IMR-90 (cell line): Measurements from ENCODE around the gene FOXP1. TPM values are rescaled to one million over a fixed set of nuclear protein-coding genes. Genes with fewer than 3 reads are reported as not detected.

Experiments used
- ATAC-seq: fragments of 200-7000 bp; cut with Tn5 transposase; 2 replicates; pipeline ENCODE4 v1.9.1; 2020; ENCODE audit warnings: low read depth, mild to moderate bottlenecking, moderate library complexity
- BruUV-seq: library from RNA; stranded (reverse); fragments of 400-500 nt; replicated peaks from 2 replicates; lab custom pipeline; 2021; lab: Mats Ljungman, UMichigan
- CTCF ChIA-PET: fragments of 300-600 bp; formaldehyde crosslinking; extraction: SDS; loops from one replicate; lab custom pipeline; 2021; ENCODE audit warnings: antibody characterized with exemption; lab: Yijun Ruan, JAX
- POLR2A ChIA-PET: fragments of 300-600 bp; sonication (Branson Sonifier 250); formaldehyde crosslinking; loops from one replicate; lab custom pipeline; 2022; ENCODE audit warnings: antibody characterized with exemption; ENCODE audit not compliant: unreplicated experiment; lab: Charles Lee
- DNase-seq: peaks from one replicate; pipeline ENCODE4 v3.0.0; 2013
- H2AFZ ChIP-seq: replicated peaks from 2 replicates; pipeline ENCODE3; 2013; ENCODE audit warnings: low read length, mild to moderate bottlenecking; ENCODE audit not compliant: poor library complexity
- H2AK5ac ChIP-seq: 2 replicates; pipeline ENCODE4 v1.6.1; 2013; ENCODE audit warnings: low read depth, low read length, inconsistent platforms
- H2AK9ac ChIP-seq: replicated peaks from 2 replicates; pipeline ENCODE3; 2013; ENCODE audit warnings: mild to moderate bottlenecking, low read depth, low read length, moderate library complexity; ENCODE audit not compliant: poor library complexity
- H2BK120ac ChIP-seq: 2 replicates; pipeline ENCODE4 v1.6.1; 2013; ENCODE audit warnings: low read depth, low read length, inconsistent platforms
- H2BK15ac ChIP-seq: 3 replicates; pipeline ENCODE4 v1.6.1; 2013; ENCODE audit warnings: low read depth, low read length, inconsistent platforms
- H2BK20ac ChIP-seq: 2 replicates; pipeline ENCODE4 v1.6.1; 2013; ENCODE audit warnings: low read depth, mild to moderate bottlenecking, inconsistent platforms, low read length, moderate library complexity
- H2BK5ac ChIP-seq: 2 replicates; pipeline ENCODE4 v1.6.1; 2013; ENCODE audit warnings: mild to moderate bottlenecking, low read depth, low read length, inconsistent platforms; ENCODE audit not compliant: poor library complexity, severe bottlenecking
- H3K14ac ChIP-seq: replicated peaks from 2 replicates; pipeline ENCODE4 v1.6.1; 2013; ENCODE audit warnings: low read depth, low read length, inconsistent platforms
- H3K18ac ChIP-seq: 2 replicates; pipeline ENCODE4 v1.6.1; 2013; ENCODE audit warnings: low read depth, low read length, control low read depth
- H3K23ac ChIP-seq: 2 replicates; pipeline ENCODE4 v1.6.1; 2013; ENCODE audit warnings: low read depth, low read length, inconsistent platforms
- H3K27ac ChIP-seq: 2 replicates; pipeline ENCODE4 v1.5.1; 2013; ENCODE audit warnings: mild to moderate bottlenecking, control low read depth, low read length; ENCODE audit not compliant: insufficient read depth
- H3K27me3 ChIP-seq: 2 replicates; pipeline ENCODE4 v1.6.1; 2013; ENCODE audit warnings: low read length; ENCODE audit not compliant: control insufficient read depth, insufficient read depth
- H3K36me3 ChIP-seq: 2 replicates; pipeline ENCODE4 v1.6.1; 2013; ENCODE audit warnings: low read length, mixed read lengths; ENCODE audit not compliant: control insufficient read depth, insufficient read depth
- H3K4ac ChIP-seq: 2 replicates; pipeline ENCODE4 v1.6.1; 2013; ENCODE audit warnings: low read depth, low read length, inconsistent platforms
- H3K4me1 ChIP-seq: 2 replicates; pipeline ENCODE4 v1.6.1; 2013; ENCODE audit warnings: low read length, mixed read lengths; ENCODE audit not compliant: control insufficient read depth, insufficient read depth
- H3K4me2 ChIP-seq: 2 replicates; pipeline ENCODE4 v1.6.1; 2013; ENCODE audit warnings: low read depth, mild to moderate bottlenecking, control low read depth, low read length, moderate library complexity
- H3K4me3 ChIP-seq: 2 replicates; pipeline ENCODE4 v1.5.1; 2013; ENCODE audit warnings: low read depth, mild to moderate bottlenecking, control low read depth, low read length, moderate library complexity; ENCODE audit not compliant: insufficient read depth
- H3K56ac ChIP-seq: 2 replicates; pipeline ENCODE4 v1.6.1; 2013; ENCODE audit warnings: low read length, inconsistent platforms; ENCODE audit not compliant: insufficient read depth; ENCODE audit errors: extremely low read depth
- H3K79me1 ChIP-seq, 2 experiments: 2 replicates each; pipeline ENCODE4 v1.6.1; 2013; ENCODE audit warnings: low read length in 2 of 2, inconsistent platforms in 1 of 2, low read depth in 1 of 2
- H3K9ac ChIP-seq: 2 replicates; pipeline ENCODE4 v1.6.1; 2013; ENCODE audit warnings: low read depth, low read length, control low read depth
- H3K9me1 ChIP-seq: 2 replicates; pipeline ENCODE4 v1.6.1; 2013; ENCODE audit warnings: low read length, inconsistent platforms; ENCODE audit not compliant: insufficient read depth
- H3K9me3 ChIP-seq: 2 replicates; pipeline ENCODE4 v1.6.1; 2013; ENCODE audit warnings: low read length; ENCODE audit not compliant: control insufficient read depth, insufficient read depth
- H4K20me1 ChIP-seq: 2 replicates; pipeline ENCODE4 v1.6.1; 2013; ENCODE audit warnings: low read length, inconsistent platforms; ENCODE audit not compliant: insufficient read depth
- H4K5ac ChIP-seq: 2 replicates; pipeline ENCODE4 v1.6.1; 2013; ENCODE audit warnings: mild to moderate bottlenecking, low read depth, low read length, control low read depth
- H4K8ac ChIP-seq, 2 experiments: 2 replicates each; pipeline ENCODE4 v1.6.1; 2013; ENCODE audit warnings: low read depth in 2 of 2, low read length in 2 of 2, control low read depth in 1 of 2, inconsistent platforms in 1 of 2
- H4K91ac ChIP-seq: 2 replicates; pipeline ENCODE4 v1.6.1; 2013; ENCODE audit warnings: low read depth, low read length, inconsistent platforms; ENCODE audit not compliant: insufficient read depth
- MXI1 ChIP-seq: IDR thresholded peaks from 2 replicates; pipeline ENCODE4 v1.6.1; 2012; ENCODE audit warnings: low read depth, mild to moderate bottlenecking, low read length, moderate library complexity, borderline replicate concordance
- NFE2L2 ChIP-seq: fragments of 150-350 bp; IDR thresholded peaks from 2 replicates; pipeline ENCODE4 v1.6.1; 2016; ENCODE audit warnings: low read depth, mild to moderate bottlenecking, low read length
- WGBS, 2 experiments: methylation state at CpG; one replicate each; pipeline versions ENCODE4 v1.1.5 to v1.1.7; 2013; ENCODE audit warnings: missing lambda C conversion rate in 2 of 2; ENCODE audit not compliant: insufficient read length in 1 of 2; ENCODE audit errors: extremely low coverage in 2 of 2; 5-methylcytosine and 5-hydroxymethylcytosine counted together
- dilution Hi-C: fragments of 300-500 bp; cut with HindIII; formaldehyde crosslinking; loops from one replicate; pipeline ENCODE4 v1.14.3; 2018; ENCODE audit warnings: low sequenced_read_pairs; ENCODE audit not compliant: unreplicated experiment
- in situ Hi-C: fragments of 300-500 bp; cut with MboI; formaldehyde crosslinking; loops from 3 replicates; pipeline ENCODE4 v1.14.3; 2019; ENCODE audit warnings: low sequenced_read_pairs, inconsistent platforms, mixed read lengths
- intact Hi-C: fragments of 100-400 bp; cut with micrococcal nuclease; formaldehyde crosslinking; loops from 2 replicates; pipeline ENCODE4 v1.10.0; 2022
- polyA plus RNA-seq, 3 experiments: library from polyadenylated mRNA; depleted of rRNA; stranded (reverse); fragments of >200 nt; gene quantifications; 2 replicates each; pipeline ENCODE4 v1.2.3, GENCODE V29; 2012; ENCODE audit warnings: low replicate concordance in 1 of 3
- total RNA-seq: library from RNA; depleted of rRNA; stranded (reverse); fragments of >200 nt; gene quantifications from 2 replicates; pipeline ENCODE4 v1.2.3, GENCODE V29; 2012

Gene FOXP1
- total and polyA plus RNA-seq, 2 of the 4 experiments (the other 2 are of a cell fraction) = 37.0 to 132 TPM

DNA sequence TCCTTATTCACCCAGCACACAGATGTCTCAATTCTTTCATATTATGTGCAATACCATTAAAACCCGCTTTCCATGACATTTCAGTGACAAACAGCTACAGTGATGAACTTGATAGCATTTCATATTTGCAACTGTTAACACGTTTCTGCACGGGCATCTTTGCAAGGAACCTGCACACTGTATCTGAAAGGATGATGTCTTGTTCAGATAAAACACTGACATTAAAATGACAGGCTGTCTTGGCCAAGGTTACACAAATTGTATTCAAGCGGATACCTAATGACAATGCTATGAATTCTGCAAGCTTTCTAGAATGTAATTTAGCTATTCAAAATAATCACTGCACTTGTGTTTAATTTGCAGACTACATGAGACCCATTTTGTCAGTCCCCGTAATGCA, 529.2 kb downstream of the FOXP1 start:
- Histone ChIP-seq H3K9ac (no peak overlapping the region), H3K23ac (no peak overlapping the region; the same call in 1 of the 2 replicates), H2AFZ (no peak overlapping the region), H3K27ac (no peak overlapping the region), H3K56ac (no peak overlapping the region), H2BK15ac (no peak overlapping the region), H3K79me1 (peaks cover 21 to 78% of the 10 kb centered on the region in 2 experiments), H4K8ac (no peak overlapping the region), H4K20me1 (peaks cover 63% of the 10 kb centered on the region), H3K4ac (no peak overlapping the region), H4K91ac (no peak overlapping the region), H2BK120ac (no peak overlapping the region), H4K5ac (no peak overlapping the region), H2AK9ac (no peak overlapping the region), H3K36me3 (peaks cover 25% of the 10 kb centered on the region), H3K9me3 (no peaks in the 10 kb centered on the region), H2AK5ac (no peak overlapping the region), H3K4me3 (no peak overlapping the region), H3K27me3 (no peaks in the 10 kb centered on the region), H3K9me1 (peaks cover 31% of the 10 kb centered on the region), H3K18ac (no peak overlapping the region), H3K4me2 (no peak overlapping the region), H2BK20ac (no peak overlapping the region), H2BK5ac (no peak overlapping the region), H3K14ac (no peak overlapping the region; the same call in 1 of the 2 replicates), H3K4me1 (peaks cover 41% of the 10 kb centered on the region)
- DNase-seq (no peak), ATAC-seq (no peak)
- ChIA-PET POLR2A (interaction anchor here (0.7 kb wide), 1 partner anchor 400 kb away, joined by 3 read pairs; no protein-coding TSS in a partner anchor), CTCF (no interaction called here)
- BruUV-seq = no TSS peak
- intact Hi-C loops = loop anchor here (10.0 kb wide), 1 partner anchor 600 kb away; no protein-coding TSS in a partner anchor
- no peak for TF ChIP-seq NFE2L2
- no peak for TF ChIP-seq MXI1
- dilution Hi-C loops = no loop called here
- WGBS, 2 experiments = 60% methylated on average over 1 of the region's 5 CpGs; no CpG with 5 or more reads in 1 of the 2 experiments
- in situ Hi-C loops = no loop called here
